Measurements from ENCODE around the gene FAM222A. TPM values are rescaled to one million over a fixed set of nuclear protein-coding genes. Genes with fewer than 3 reads are reported as not detected.

The FAM222A gene
- polyA plus RNA-seq, 1 donor (not counting 4 experiments of a cell fraction or from before 2014, with no cell fraction given) = 0.05 TPM

- DNase-seq (ENCODE audit: low read depth, low spot score) = no peak
- TF ChIP-seq EZH2 (IDR thresholded peaks at IDR 0.05; ENCODE audit: low read length) (no peak), CTCF (optimal IDR thresholded peaks at IDR 0.05 in 1 of 3, IDR thresholded peaks at IDR 0.05 in 1 of 3, conservative IDR thresholded peaks at IDR 0.05 in 1 of 3; ENCODE audit: extremely low read depth in 1 of 3, insufficient read depth in 2 of 3, low read length in 3 of 3) (peak; percentile 94 to 95 (median 95))
- Histone ChIP-seq H3K9me3 (ENCODE audit: control insufficient read depth, low read depth, low read length) (no peaks in the 10 kb centered on the region), H4K20me1 (ENCODE audit: control insufficient read depth, extremely low read depth, insufficient read depth, low read length) (no peaks in the 10 kb centered on the region), H3K36me3 (ENCODE audit: control insufficient read depth in 2 of 2, extremely low read depth in 1 of 2, insufficient read depth in 2 of 2, low read length in 2 of 2) (no peaks in the 10 kb centered on the region), H3K27me3 (ENCODE audit: control insufficient read depth, extremely low read depth, insufficient read depth, low read length) (no peaks in the 10 kb centered on the region), H3K4me1 (ENCODE audit: control insufficient read depth, extremely low read depth, insufficient read depth, low read length) (no peaks in the 10 kb centered on the region), H3K4me3 (ENCODE audit: control insufficient read depth in 2 of 3, extremely low read depth in 1 of 3, insufficient read depth in 2 of 3, low read depth in 1 of 3, low read length in 3 of 3) (no peak overlapping the region), H3K27ac (ENCODE audit: control insufficient read depth, insufficient read depth, low read length) (no peak overlapping the region), H3K4me2 (ENCODE audit: control insufficient read depth, extremely low read depth, insufficient read depth, low read depth, low read length) (no peak overlapping the region), H2AFZ (ENCODE audit: control insufficient read depth, low read length) (no peak overlapping the region), H3K9ac (ENCODE audit: control insufficient read depth, extremely low read depth, insufficient read depth, low read length) (no peak overlapping the region), H3K9me1 (ENCODE audit: control insufficient read depth, extremely low read depth, insufficient read depth, low read length) (no peaks in the 10 kb centered on the region), H3K79me2 (ENCODE audit: control insufficient read depth, insufficient read depth, low read length) (no peaks in the 10 kb centered on the region)
- dilution Hi-C loops (cut with MboI; ENCODE audit: extremely low pct_ligation_motif_present, low sequenced_read_pairs) = no loop called here
- peak; percentile 59 for FAIRE-seq
Observed at GRCh38 chr12:109804820-109805761, 91.5 kb downstream of the FAM222A start.

GRCh38 chr12:109807954-109808643 lies 94.5 kb downstream of the FAM222A start:
- no peak overlapping the region for H3K27ac ChIP-seq (ENCODE audit: control insufficient read depth, insufficient read depth, low read length)
- dilution Hi-C loops (cut with MboI; ENCODE audit: extremely low pct_ligation_motif_present, low sequenced_read_pairs) = no loop called here
- DNase-seq (ENCODE audit: low read depth, low spot score) = no peak
- H3K4me3 ChIP-seq (ENCODE audit: control insufficient read depth in 2 of 3, extremely low read depth in 1 of 3, insufficient read depth in 2 of 3, low read depth in 1 of 3, low read length in 3 of 3) = no peak overlapping the region
- no peaks in the 10 kb centered on the region for H3K27me3 ChIP-seq (ENCODE audit: control insufficient read depth, extremely low read depth, insufficient read depth, low read length)
- H2AFZ ChIP-seq (ENCODE audit: control insufficient read depth, low read length) = no peak overlapping the region
- FAIRE-seq = no peak
- no peak for TF ChIP-seq EZH2 (IDR thresholded peaks at IDR 0.05; ENCODE audit: low read length)
- TF ChIP-seq CTCF (optimal IDR thresholded peaks at IDR 0.05 in 1 of 3, IDR thresholded peaks at IDR 0.05 in 1 of 3, conservative IDR thresholded peaks at IDR 0.05 in 1 of 3; ENCODE audit: extremely low read depth in 1 of 3, insufficient read depth in 2 of 3, low read length in 3 of 3) = no peak
- H3K79me2 ChIP-seq (ENCODE audit: control insufficient read depth, insufficient read depth, low read length) = no peaks in the 10 kb centered on the region
- H3K9me3 ChIP-seq (ENCODE audit: control insufficient read depth, low read depth, low read length) = no peaks in the 10 kb centered on the region
- no peak overlapping the region for H3K9ac ChIP-seq (ENCODE audit: control insufficient read depth, extremely low read depth, insufficient read depth, low read length)
- no peaks in the 10 kb centered on the region for H3K36me3 ChIP-seq (ENCODE audit: control insufficient read depth in 2 of 2, extremely low read depth in 1 of 2, insufficient read depth in 2 of 2, low read length in 2 of 2)
- no peaks in the 10 kb centered on the region for H4K20me1 ChIP-seq (ENCODE audit: control insufficient read depth, extremely low read depth, insufficient read depth, low read length)
- H3K4me1 ChIP-seq (ENCODE audit: control insufficient read depth, extremely low read depth, insufficient read depth, low read length) = no peaks in the 10 kb centered on the region
- H3K4me2 ChIP-seq (ENCODE audit: control insufficient read depth, extremely low read depth, insufficient read depth, low read depth, low read length) = no peak overlapping the region
- no peaks in the 10 kb centered on the region for H3K9me1 ChIP-seq (ENCODE audit: control insufficient read depth, extremely low read depth, insufficient read depth, low read length)

Measured in keratinocyte (primary cell).